GM12878 (cell line): ENCODE measurements around the gene GCK. TPM values are rescaled to one million over a fixed set of nuclear protein-coding genes. Genes with fewer than 3 reads are reported as not detected.

Source experiments
- ATAC-seq: fragments of 200-7000 bp; cut with Tn5 transposase; 3 replicates; pipeline ENCODE4 v1.9.1; 2020; ENCODE audit warnings: mild to moderate bottlenecking, moderate library complexity
- BruUV-seq: library from RNA; stranded (reverse); fragments of 400-500 nt; replicated peaks from 2 replicates; lab custom pipeline; 2021; lab: Mats Ljungman, UMichigan
- CTCF ChIA-PET: fragments of 300-600 bp; sonication (Branson Sonifier 250); formaldehyde crosslinking; extraction: SDS; loops from one replicate; lab custom pipeline; 2021; ENCODE audit warnings: inconsistent platforms; lab: Yijun Ruan, JAX
- POLR2A ChIA-PET: fragments of 350-600 bp; formaldehyde crosslinking; extraction: SDS; loops from one replicate; lab custom pipeline; 2021; ENCODE audit warnings: inconsistent platforms; lab: Charles Lee
- RAD21 ChIA-PET: fragments of 300-600 bp; sonication (Branson Sonifier 250); formaldehyde crosslinking; loops from one replicate; lab custom pipeline; 2023; ENCODE audit warnings: antibody characterized with exemption; ENCODE audit not compliant: unreplicated experiment; lab: Charles Lee
- SMC1A ChIA-PET: fragments of 300-600 bp; sonication (Branson Sonifier 250); formaldehyde crosslinking; loops from one replicate; lab custom pipeline; 2023; ENCODE audit not compliant: unreplicated experiment, uncharacterized antibody; lab: Charles Lee
- DNase-seq: peaks from one replicate; pipeline ENCODE4 v3.0.0-alpha.2; 2011; ENCODE audit warnings: low read depth, low spot score
- FAIRE-seq: peaks from 3 replicates; lab custom pipeline; 2011; peaks lifted over from hg19 to GRCh38; lab: Jason Lieb, UNC
- H2AFZ ChIP-seq: 2 replicates; pipeline ENCODE4 v1.6.0; 2011; ENCODE audit warnings: low read depth, low read length, control low read depth; ENCODE audit not compliant: control insufficient read depth
- H3K27ac ChIP-seq: 2 replicates; pipeline ENCODE4 v1.5.1; 2011; ENCODE audit warnings: control low read depth; ENCODE audit not compliant: control insufficient read depth, insufficient read depth
- H3K27me3 ChIP-seq, 2 experiments: replicated peaks in 1 of 2; 2 replicates each; pipeline versions ENCODE4 v1.6.0 to v1.6.1; 2011; ENCODE audit warnings: low read length in 1 of 2; ENCODE audit not compliant: control insufficient read depth in 2 of 2, insufficient read depth in 2 of 2
- H3K36me3 ChIP-seq, 2 experiments: 2 replicates each; pipeline ENCODE4 v1.5.1; 2011; ENCODE audit warnings: low read length in 1 of 2; ENCODE audit not compliant: control insufficient read depth in 2 of 2, insufficient read depth in 2 of 2
- H3K4me1 ChIP-seq: 2 replicates; pipeline ENCODE4 v1.6.1; 2011; ENCODE audit warnings: mild to moderate bottlenecking, low read length, moderate library complexity, mixed read lengths; ENCODE audit not compliant: control insufficient read depth, insufficient read depth
- H3K4me2 ChIP-seq: 2 replicates; pipeline ENCODE4 v1.6.0; 2011; ENCODE audit warnings: control low read depth; ENCODE audit not compliant: control insufficient read depth, insufficient read depth
- H3K4me3 ChIP-seq: fragments of 200-600 bp; sonication (generic); 2 replicates; pipeline ENCODE4 v1.5.1; 2016
- H3K79me2 ChIP-seq: 2 replicates; pipeline ENCODE4 v1.6.0; 2011; ENCODE audit warnings: low read length; ENCODE audit not compliant: control insufficient read depth, insufficient read depth
- H3K9ac ChIP-seq: 2 replicates; pipeline ENCODE4 v1.8.0; 2011; ENCODE audit warnings: low read length, control low read depth, mixed read lengths; ENCODE audit not compliant: control insufficient read depth, insufficient read depth
- H3K9me3 ChIP-seq: replicated peaks from 3 replicates; pipeline ENCODE4 v1.5.1; 2011; ENCODE audit warnings: mild to moderate bottlenecking, low read length; ENCODE audit not compliant: control insufficient read depth, insufficient read depth
- H4K20me1 ChIP-seq: 2 replicates; pipeline ENCODE4 v1.6.0; 2011; ENCODE audit not compliant: control insufficient read depth, insufficient read depth
- CREB1 ChIP-seq: IDR thresholded peaks from 2 replicates; pipeline ENCODE4 v1.6.1; 2012; ENCODE audit warnings: low read depth, mild to moderate bottlenecking, inconsistent platforms
- TBL1XR1 ChIP-seq: IDR thresholded peaks from 2 replicates; pipeline ENCODE4 v1.6.1; 2012; ENCODE audit warnings: low read depth, low read length, improper control_type of control experiment
- ZNF207 ChIP-seq: fragments of 450-650 bp; IDR thresholded peaks from 2 replicates; pipeline ENCODE4 v1.6.1; 2014; ENCODE audit warnings: antibody characterized with exemption, mild to moderate bottlenecking, borderline replicate concordance
- WGBS: methylation state at CpG from one replicate; pipeline ENCODE4 v1.1.6; 2016; ENCODE audit warnings: low lambda C conversion rate; ENCODE audit not compliant: insufficient replicate concordance, insufficient coverage; ENCODE audit errors: missing lambda C conversion rate; 5-methylcytosine and 5-hydroxymethylcytosine counted together
- in situ Hi-C: fragments of 300-500 bp; cut with MboI; formaldehyde crosslinking; loops from 9 replicates; pipeline ENCODE4 v1.14.3; 2018; ENCODE audit warnings: mixed read lengths
- intact Hi-C: fragments of 100-400 bp; cut with micrococcal nuclease; formaldehyde crosslinking; loops from one replicate; pipeline ENCODE4 v1.14.2; 2022; ENCODE audit not compliant: unreplicated experiment
- polyA plus RNA-seq, 11 experiments: library from polyadenylated mRNA; depleted of rRNA in 4 of 11; unstranded in 6 of 11; stranded (reverse) in 5 of 11; fragments of >200 nt; fragmentation: Nextera tagmentation in 4 of 11; fragmentation: Illumina TruSeq in 1 of 11; extraction: Ambion mirVana in 4 of 11; extraction: Trizol in 1 of 11; gene quantifications; 1 replicate in 1 of 11; 2 replicates in 10 of 11; pipeline versions ENCODE4 v1.2.1 to v1.2.3, GENCODE V29; 2011 to 2016; ENCODE audit warnings: inconsistent platforms in 2 of 11, missing spikeins in 2 of 11, low read depth in 1 of 11
- total RNA-seq, 4 experiments: library from RNA; depleted of rRNA in 3 of 4; stranded (reverse); fragments of >200 nt in 3 of 4; fragmentation: Illumina TruSeq in 1 of 4; extraction: Trizol in 1 of 4; gene quantifications; 2 replicates each; pipeline versions ENCODE4 v1.2.1 to v1.2.3, GENCODE V29; 2013 to 2021
- TF ChIP-seq, protein P1 (sequence below): fragments of 450-650 bp; IDR thresholded peaks from 2 replicates; pipeline ENCODE4 v1.6.1; 2017; ENCODE audit warnings: mild to moderate bottlenecking, moderate library complexity

Gene GCK
- total and polyA plus RNA-seq, 10 of the 15 experiments (the other 5 are each of a cell fraction or from before 2014, with no cell fraction given), result 0.06 to 0.16 TPM; not detected in 8

DNA sequence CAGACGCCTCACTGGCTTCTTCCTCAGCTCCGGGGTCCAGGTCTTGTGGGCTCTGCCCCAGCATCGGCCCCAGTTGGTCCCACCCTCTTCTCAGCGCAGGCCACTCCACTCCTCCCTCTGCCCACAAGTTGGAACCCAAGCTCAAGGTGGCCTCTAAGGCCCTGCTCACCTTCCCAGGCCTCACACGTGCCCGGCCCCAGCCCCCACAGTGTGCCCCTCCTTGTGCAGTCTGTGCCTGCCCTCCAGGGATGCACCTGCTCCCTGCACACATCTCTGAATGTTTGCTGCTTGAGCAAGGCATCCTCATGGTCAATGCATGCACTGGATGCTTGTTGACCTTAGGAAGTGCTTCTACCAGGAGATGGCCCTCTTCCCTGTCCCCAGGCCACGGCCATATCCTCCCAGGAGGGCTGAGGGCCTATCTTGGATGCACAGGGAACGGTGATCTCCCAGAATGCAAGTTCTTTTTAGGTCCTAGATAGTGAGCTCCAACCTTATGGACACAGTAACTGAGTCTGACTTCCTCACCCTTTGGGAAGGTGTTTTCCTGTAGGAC lies 92.8 kb downstream of the GCK start:
- Histone ChIP-seq H3K36me3 (no peaks in the 10 kb centered on the region), H3K9me3 (no peaks in the 10 kb centered on the region), H3K9ac (no peak overlapping the region), H3K4me2 (no peak overlapping the region), H3K4me3 (no peak overlapping the region), H2AFZ (no peak overlapping the region), H3K79me2 (no peaks in the 10 kb centered on the region), H3K27ac (no peak overlapping the region), H3K4me1 (peaks cover 14% of the 10 kb centered on the region), H3K27me3 (no peaks in the 10 kb centered on the region), H4K20me1 (no peaks in the 10 kb centered on the region)
- ATAC-seq (no peak), DNase-seq (no peak), FAIRE-seq (no peak)
- intact Hi-C loops (no loop called here), in situ Hi-C loops (no loop called here)
- ChIA-PET POLR2A (no interaction called here), CTCF (interaction anchor here (1.4 to 2.8 kb wide), 2 partner anchors 12 to 29 kb away, joined by 3 to 9 read pairs; no protein-coding TSS in a partner anchor), RAD21 (interaction anchor here (1.3 kb wide), 1 partner anchor 52 kb away, joined by 3 read pairs; the partner anchor contains the start of gene DBNL), SMC1A (interaction anchor here (1.4 kb wide), 1 partner anchor 15 kb away, joined by 4 read pairs; no protein-coding TSS in a partner anchor)
- TF ChIP-seq TBL1XR1, result no peak
- TF ChIP-seq ZNF207, result no peak
- TF ChIP-seq CREB1, result no peak
- TF ChIP-seq, protein P1, sequence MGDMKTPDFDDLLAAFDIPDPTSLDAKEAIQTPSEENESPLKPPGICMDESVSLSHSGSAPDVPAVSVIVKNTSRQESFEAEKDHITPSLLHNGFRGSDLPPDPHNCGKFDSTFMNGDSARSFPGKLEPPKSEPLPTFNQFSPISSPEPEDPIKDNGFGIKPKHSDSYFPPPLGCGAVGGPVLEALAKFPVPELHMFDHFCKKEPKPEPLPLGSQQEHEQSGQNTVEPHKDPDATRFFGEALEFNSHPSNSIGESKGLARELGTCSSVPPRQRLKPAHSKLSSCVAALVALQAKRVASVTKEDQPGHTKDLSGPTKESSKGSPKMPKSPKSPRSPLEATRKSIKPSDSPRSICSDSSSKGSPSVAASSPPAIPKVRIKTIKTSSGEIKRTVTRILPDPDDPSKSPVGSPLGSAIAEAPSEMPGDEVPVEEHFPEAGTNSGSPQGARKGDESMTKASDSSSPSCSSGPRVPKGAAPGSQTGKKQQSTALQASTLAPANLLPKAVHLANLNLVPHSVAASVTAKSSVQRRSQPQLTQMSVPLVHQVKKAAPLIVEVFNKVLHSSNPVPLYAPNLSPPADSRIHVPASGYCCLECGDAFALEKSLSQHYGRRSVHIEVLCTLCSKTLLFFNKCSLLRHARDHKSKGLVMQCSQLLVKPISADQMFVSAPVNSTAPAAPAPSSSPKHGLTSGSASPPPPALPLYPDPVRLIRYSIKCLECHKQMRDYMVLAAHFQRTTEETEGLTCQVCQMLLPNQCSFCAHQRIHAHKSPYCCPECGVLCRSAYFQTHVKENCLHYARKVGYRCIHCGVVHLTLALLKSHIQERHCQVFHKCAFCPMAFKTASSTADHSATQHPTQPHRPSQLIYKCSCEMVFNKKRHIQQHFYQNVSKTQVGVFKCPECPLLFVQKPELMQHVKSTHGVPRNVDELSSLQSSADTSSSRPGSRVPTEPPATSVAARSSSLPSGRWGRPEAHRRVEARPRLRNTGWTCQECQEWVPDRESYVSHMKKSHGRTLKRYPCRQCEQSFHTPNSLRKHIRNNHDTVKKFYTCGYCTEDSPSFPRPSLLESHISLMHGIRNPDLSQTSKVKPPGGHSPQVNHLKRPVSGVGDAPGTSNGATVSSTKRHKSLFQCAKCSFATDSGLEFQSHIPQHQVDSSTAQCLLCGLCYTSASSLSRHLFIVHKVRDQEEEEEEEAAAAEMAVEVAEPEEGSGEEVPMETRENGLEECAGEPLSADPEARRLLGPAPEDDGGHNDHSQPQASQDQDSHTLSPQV, result no peak
- no TSS peak for BruUV-seq
- 34% methylated on average over 8 of the region's 8 CpGs for WGBS
